Nephron progenitor cell (in vitro differentiated cells): ENCODE measurements around the gene SGPL1.

ENCODE experiments used
- DNase-seq: peaks from one replicate; pipeline ENCODE4 v3.0.0; 2021
- H3K27ac Mint-ChIP-seq: 2 replicates; pipeline ENCODE4 v1.8.0; 2021; ENCODE audit warnings: mild to moderate bottlenecking, moderate library complexity, mixed read lengths
- H3K27me3 Mint-ChIP-seq: 2 replicates; pipeline ENCODE4 v1.8.0; 2021; ENCODE audit warnings: mild to moderate bottlenecking, low read depth, mixed read lengths; ENCODE audit not compliant: poor library complexity
- H3K36me3 Mint-ChIP-seq: 2 replicates; pipeline ENCODE4 v1.8.0; 2021; ENCODE audit warnings: low read depth, mixed read lengths
- H3K4me1 Mint-ChIP-seq: 2 replicates; pipeline ENCODE4 v1.8.0; 2021; ENCODE audit warnings: mixed read lengths
- H3K4me3 Mint-ChIP-seq: 2 replicates; pipeline ENCODE4 v1.8.0; 2021; ENCODE audit warnings: mild to moderate bottlenecking, moderate library complexity, mixed read lengths
- H3K9me3 Mint-ChIP-seq: 2 replicates; pipeline ENCODE4 v1.8.0; 2021; ENCODE audit warnings: mild to moderate bottlenecking, moderate library complexity, mixed read lengths
- TF ChIP-seq, protein P1 (sequence below): fragments of 200-600 bp; sonication (generic); IDR thresholded peaks from 2 replicates; pipeline ENCODE4 v1.5.0; 2021; ENCODE audit warnings: antibody characterized with exemption

Gene SGPL1

GRCh38 chr10:70827086-70827757 is 11.5 kb downstream of the SGPL1 start:
- TF ChIP-seq, protein P1, sequence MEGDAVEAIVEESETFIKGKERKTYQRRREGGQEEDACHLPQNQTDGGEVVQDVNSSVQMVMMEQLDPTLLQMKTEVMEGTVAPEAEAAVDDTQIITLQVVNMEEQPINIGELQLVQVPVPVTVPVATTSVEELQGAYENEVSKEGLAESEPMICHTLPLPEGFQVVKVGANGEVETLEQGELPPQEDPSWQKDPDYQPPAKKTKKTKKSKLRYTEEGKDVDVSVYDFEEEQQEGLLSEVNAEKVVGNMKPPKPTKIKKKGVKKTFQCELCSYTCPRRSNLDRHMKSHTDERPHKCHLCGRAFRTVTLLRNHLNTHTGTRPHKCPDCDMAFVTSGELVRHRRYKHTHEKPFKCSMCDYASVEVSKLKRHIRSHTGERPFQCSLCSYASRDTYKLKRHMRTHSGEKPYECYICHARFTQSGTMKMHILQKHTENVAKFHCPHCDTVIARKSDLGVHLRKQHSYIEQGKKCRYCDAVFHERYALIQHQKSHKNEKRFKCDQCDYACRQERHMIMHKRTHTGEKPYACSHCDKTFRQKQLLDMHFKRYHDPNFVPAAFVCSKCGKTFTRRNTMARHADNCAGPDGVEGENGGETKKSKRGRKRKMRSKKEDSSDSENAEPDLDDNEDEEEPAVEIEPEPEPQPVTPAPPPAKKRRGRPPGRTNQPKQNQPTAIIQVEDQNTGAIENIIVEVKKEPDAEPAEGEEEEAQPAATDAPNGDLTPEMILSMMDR, result no peak
- Mint-ChIP-seq H3K36me3 (peaks cover 52% of the 10 kb centered on the region), H3K9me3 (no peaks in the 10 kb centered on the region), H3K27me3 (no peaks in the 10 kb centered on the region), H3K4me3 (no peak overlapping the region), H3K27ac (no peak overlapping the region), H3K4me1 (peaks cover 20% of the 10 kb centered on the region)
- no peak for DNase-seq

DNA sequence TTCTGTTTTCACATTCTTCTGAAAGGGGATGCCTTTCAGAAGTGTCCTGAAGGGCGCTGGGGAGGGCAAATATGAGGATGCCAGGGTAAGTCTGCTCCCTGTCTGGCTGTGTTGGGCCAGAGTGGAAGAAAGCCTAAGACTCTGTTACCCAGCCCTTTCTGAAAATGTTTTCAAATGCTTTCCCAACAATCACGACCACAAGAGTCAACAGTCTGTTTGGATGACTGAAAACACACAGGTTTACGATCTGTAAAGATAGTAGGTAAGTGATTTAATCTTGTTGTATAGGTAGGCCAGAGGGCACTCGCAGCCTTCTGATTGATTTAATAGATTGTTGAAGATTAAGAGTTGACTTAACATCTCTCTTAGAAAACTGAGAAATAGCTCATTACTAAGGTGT is 13.2 kb downstream of the SGPL1 start:
- H3K27ac Mint-ChIP-seq, result peak overlapping the region; percentile 91
- no peaks in the 10 kb centered on the region for H3K9me3 Mint-ChIP-seq
- no peak overlapping the region for H3K4me3 Mint-ChIP-seq
- no peaks in the 10 kb centered on the region for H3K27me3 Mint-ChIP-seq
- peaks cover 32% of the 10 kb centered on the region for H3K4me1 Mint-ChIP-seq
- H3K36me3 Mint-ChIP-seq, result peaks cover 49% of the 10 kb centered on the region
- TF ChIP-seq, protein P1, result no peak
- no peak for DNase-seq

DNA sequence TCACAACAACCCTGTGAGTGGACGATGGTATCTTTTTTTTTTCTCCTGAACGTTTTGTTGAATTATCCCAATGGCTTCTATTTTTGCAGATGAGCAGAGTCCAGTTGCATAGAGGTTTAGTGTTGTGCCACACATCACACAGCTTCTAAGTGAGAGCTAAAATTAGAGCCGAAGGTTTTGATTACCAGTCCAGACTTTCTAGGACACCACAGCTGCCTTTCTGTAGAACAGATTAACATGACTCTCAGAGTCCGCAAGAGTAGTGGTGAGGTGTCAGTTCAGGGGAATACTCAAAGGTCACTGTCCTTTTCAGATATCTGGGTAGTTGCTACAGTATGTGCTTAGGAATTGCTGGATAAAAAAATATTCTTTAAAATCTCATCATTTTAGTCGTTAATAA is 13.8 kb downstream of the SGPL1 start:
- DNase-seq, result no peak
- Mint-ChIP-seq H3K27me3 (no peaks in the 10 kb centered on the region), H3K36me3 (peaks cover 49% of the 10 kb centered on the region), H3K9me3 (no peaks in the 10 kb centered on the region), H3K27ac (peak overlapping the region; percentile 55), H3K4me3 (no peak overlapping the region), H3K4me1 (peaks cover 33% of the 10 kb centered on the region)
- TF ChIP-seq, protein P1, result no peak

DNA sequence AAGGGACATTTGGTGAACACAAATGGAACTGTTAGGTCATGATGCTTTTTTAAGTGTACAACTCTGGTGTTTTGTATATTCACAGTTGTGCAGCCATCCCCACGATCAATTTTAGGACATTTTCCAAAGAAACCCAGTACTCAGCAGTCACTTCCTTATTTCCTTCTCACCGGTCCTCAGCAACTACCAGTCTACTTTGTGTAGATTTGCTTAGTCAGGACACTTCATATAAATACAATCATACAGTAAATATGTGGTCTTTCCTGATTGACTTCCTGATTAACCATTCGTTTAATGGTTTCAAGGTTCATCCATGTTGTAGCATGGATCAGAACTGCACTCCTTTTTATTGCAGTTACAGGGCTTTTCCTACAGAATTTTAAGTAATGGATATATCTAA is 14.4 kb downstream of the SGPL1 start:
- Mint-ChIP-seq H3K4me3 (no peak overlapping the region), H3K27me3 (no peaks in the 10 kb centered on the region), H3K36me3 (peaks cover 52% of the 10 kb centered on the region), H3K4me1 (peaks cover 33% of the 10 kb centered on the region), H3K9me3 (no peaks in the 10 kb centered on the region), H3K27ac (no peak overlapping the region)
- TF ChIP-seq, protein P1, result no peak
- no peak for DNase-seq

DNA sequence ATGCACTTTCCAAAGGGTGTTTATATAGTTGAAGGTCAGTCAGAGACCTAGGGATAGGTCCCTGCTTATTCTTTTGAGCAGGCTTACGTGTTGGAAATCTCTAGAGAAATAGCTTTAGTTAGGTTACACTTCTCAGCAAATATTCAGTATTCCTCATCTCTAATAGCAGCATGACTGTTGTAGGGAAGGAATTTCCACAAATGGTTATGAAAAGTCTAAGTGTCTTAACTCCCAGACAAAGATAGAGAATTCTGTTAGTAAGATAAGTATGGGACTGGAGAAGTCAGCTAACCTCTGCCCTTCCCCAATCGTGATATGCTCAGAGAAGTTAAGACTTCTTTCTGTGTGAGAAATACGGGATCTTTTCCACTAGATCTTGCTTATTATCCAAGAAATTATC is 16.5 kb downstream of the SGPL1 start:
- Mint-ChIP-seq H3K27me3 (no peaks in the 10 kb centered on the region), H3K4me1 (peaks cover 33% of the 10 kb centered on the region), H3K4me3 (no peak overlapping the region), H3K36me3 (peaks cover 45% of the 10 kb centered on the region), H3K9me3 (peaks cover under 1% of the 10 kb centered on the region), H3K27ac (no peak overlapping the region)
- no peak for DNase-seq
- TF ChIP-seq, protein P1, result no peak

GRCh38 chr10:70832852-70833528 is 17.2 kb downstream of the SGPL1 start:
- peaks cover 28% of the 10 kb centered on the region for H3K4me1 Mint-ChIP-seq
- peaks cover 47% of the 10 kb centered on the region for H3K36me3 Mint-ChIP-seq
- peaks cover 8% of the 10 kb centered on the region for H3K9me3 Mint-ChIP-seq
- H3K4me3 Mint-ChIP-seq, result no peak overlapping the region
- DNase-seq, result no peak
- TF ChIP-seq, protein P1, result no peak
- H3K27me3 Mint-ChIP-seq, result no peaks in the 10 kb centered on the region
- H3K27ac Mint-ChIP-seq, result no peak overlapping the region
